SK-N-SH (cell line): ENCODE results near the gene TCIRG1. TPM values are rescaled to one million over a fixed set of nuclear protein-coding genes. Genes with fewer than 3 reads are reported as not detected.

Experiments
- CTCF ChIA-PET: fragments of 300-600, 350-600 bp; formaldehyde crosslinking; extraction: SDS; loops from one replicate; lab custom pipeline; 2021; lab: Yijun Ruan, JAX
- POLR2A ChIA-PET: fragments of 350-600 bp; sonication (Branson Sonifier 250); formaldehyde crosslinking; extraction: SDS; loops from one replicate; lab custom pipeline; 2020; ENCODE audit warnings: antibody characterized with exemption, inconsistent platforms; lab: Yijun Ruan, JAX
- DNase-seq: peaks from one replicate; pipeline ENCODE4 v3.0.0; 2012
- H2AFZ ChIP-seq: fragments of 200-600 bp; sonication (generic); 2 replicates; pipeline ENCODE4 v1.8.1; 2016; ENCODE audit warnings: antibody characterized with exemption, mild to moderate bottlenecking, low read depth
- H3F3A ChIP-seq: fragments of 200-600 bp; sonication (generic); replicated peaks from 2 replicates; pipeline ENCODE3; 2016; ENCODE audit warnings: antibody characterized with exemption, mild to moderate bottlenecking; ENCODE audit not compliant: insufficient read depth
- H3K27ac ChIP-seq, 2 experiments: fragments of 200-500 bp in 1 of 2; fragments of 200-600 bp in 1 of 2; sonication (Bioruptor generic) in 1 of 2; sonication (generic), shearing (Covaris generic) in 1 of 2; 2 replicates each; pipeline versions ENCODE4 v1.5.1 to v1.6.1; 2014 to 2016; ENCODE audit warnings: low read depth in 2 of 2, inconsistent platforms in 1 of 2, low read length in 1 of 2, mild to moderate bottlenecking in 1 of 2, mixed read lengths in 1 of 2
- H3K27me3 ChIP-seq: fragments of 200-600 bp; sonication (generic), shearing (Covaris generic); 2 replicates; pipeline ENCODE4 v1.6.1; 2016; ENCODE audit warnings: mixed run types; ENCODE audit not compliant: insufficient read depth
- H3K36me3 ChIP-seq, 2 experiments: fragments of 200-500 bp in 1 of 2; fragments of 200-600 bp in 1 of 2; sonication (Bioruptor generic) in 1 of 2; sonication (generic) in 1 of 2; replicated peaks in 1 of 2; 2 replicates each; pipeline versions ENCODE3 to v1.5.1; 2014 to 2016; ENCODE audit warnings: low read length in 1 of 2, mild to moderate bottlenecking in 1 of 2; ENCODE audit not compliant: insufficient read depth in 2 of 2, control insufficient read depth in 1 of 2
- H3K4me1 ChIP-seq, 2 experiments: fragments of 200-500 bp in 1 of 2; fragments of 200-600 bp in 1 of 2; sonication (Bioruptor generic) in 1 of 2; sonication (generic), shearing (Covaris generic) in 1 of 2; 2 replicates each; pipeline versions ENCODE4 v1.5.1 to v1.6.1; 2014 to 2016; ENCODE audit warnings: low read depth in 1 of 2, low read length in 1 of 2, mixed run types in 1 of 2; ENCODE audit not compliant: insufficient read depth in 2 of 2, control insufficient read depth in 1 of 2
- H3K4me2 ChIP-seq: fragments of 200-600 bp; sonication (generic), shearing (Covaris generic); 2 replicates; pipeline ENCODE4 v1.6.1; 2017; ENCODE audit warnings: mixed run types
- H3K4me3 ChIP-seq, 2 experiments: fragments of 200-500 bp in 1 of 2; fragments of 200-600 bp in 1 of 2; sonication (Bioruptor generic) in 1 of 2; sonication (generic), shearing (Covaris generic) in 1 of 2; 2 replicates each; pipeline versions ENCODE4 v1.5.1 to v1.8.1; 2014 to 2016; ENCODE audit warnings: low read depth in 2 of 2, inconsistent platforms in 1 of 2, low read length in 1 of 2, mild to moderate bottlenecking in 1 of 2, mixed read lengths in 1 of 2, moderate library complexity in 1 of 2
- H3K79me2 ChIP-seq: fragments of 200-600 bp; sonication (generic); 2 replicates; pipeline ENCODE4 v1.8.1; 2017; ENCODE audit warnings: mild to moderate bottlenecking; ENCODE audit not compliant: insufficient read depth
- H3K9ac ChIP-seq: fragments of 200-600 bp; sonication (generic); 2 replicates; pipeline ENCODE4 v1.6.1; 2017; ENCODE audit warnings: mixed run types
- H3K9me2 ChIP-seq: fragments of 200-600 bp; sonication (generic); 2 replicates; pipeline ENCODE4 v1.6.1; 2017; ENCODE audit warnings: mixed run types
- H3K9me3 ChIP-seq: fragments of 200-600 bp; sonication (generic); 2 replicates; pipeline ENCODE4 v1.6.1; 2017; ENCODE audit warnings: mixed run types, mild to moderate bottlenecking, moderate library complexity
- H4K20me1 ChIP-seq: fragments of 200-600 bp; sonication (generic); 2 replicates; pipeline ENCODE4 v1.6.1; 2017; ENCODE audit warnings: mild to moderate bottlenecking, mixed run types; ENCODE audit not compliant: insufficient read depth
- EZH2phosphoT487 ChIP-seq: fragments of 200-600 bp; sonication (generic); IDR thresholded peaks from 2 replicates; pipeline ENCODE4 v1.6.1; 2017; ENCODE audit warnings: low read depth, mixed run types, mild to moderate bottlenecking, antibody characterized with exemption, moderate library complexity, borderline replicate concordance
- FOXM1 ChIP-seq: IDR thresholded peaks from 2 replicates; pipeline ENCODE4 v1.4.0; 2012; ENCODE audit warnings: low read depth, mild to moderate bottlenecking
- GABPA ChIP-seq: IDR thresholded peaks from 2 replicates; pipeline ENCODE4 v1.4.0; 2012; ENCODE audit warnings: low read depth, mild to moderate bottlenecking
- GATA2 ChIP-seq: sonication (generic); formaldehyde crosslinking; IDR thresholded peaks from 2 replicates; pipeline ENCODE4 v1.5.0; 2020; ENCODE audit warnings: mild to moderate bottlenecking, missing genetic modification reagents
- JUND ChIP-seq: IDR thresholded peaks from 2 replicates; pipeline ENCODE4 v1.4.0; 2012
- MAX ChIP-seq: IDR thresholded peaks from 2 replicates; pipeline ENCODE4 v1.4.0; 2012; ENCODE audit warnings: low read depth
- RAD21 ChIP-seq: IDR thresholded peaks from 2 replicates; pipeline ENCODE4 v1.6.1; 2012; ENCODE audit warnings: mild to moderate bottlenecking, low read length
- RFX5 ChIP-seq: IDR thresholded peaks from 2 replicates; pipeline ENCODE4 v1.6.1; 2012; ENCODE audit warnings: mild to moderate bottlenecking, improper control_type of control experiment, low read length
- SIN3A ChIP-seq: IDR thresholded peaks from 2 replicates; pipeline ENCODE4 v1.6.1; 2012; ENCODE audit warnings: low read depth, mild to moderate bottlenecking, low read length, moderate library complexity, borderline replicate concordance
- SMC3 ChIP-seq: IDR thresholded peaks from 2 replicates; pipeline ENCODE4 v1.6.1; 2012; ENCODE audit warnings: low read depth, low read length, improper control_type of control experiment
- TCF12 ChIP-seq: IDR thresholded peaks from 2 replicates; pipeline ENCODE4 v1.4.0; 2012
- USF2 ChIP-seq: fragments of 150-350 bp; IDR thresholded peaks from 2 replicates; pipeline ENCODE4 v1.6.1; 2017; ENCODE audit warnings: antibody characterized with exemption, low read length, low read depth, borderline replicate concordance
- ZBTB33 ChIP-seq: IDR thresholded peaks from 2 replicates; pipeline ENCODE4 v1.4.0; 2012; ENCODE audit warnings: low read depth, borderline replicate concordance
- WGBS: methylation state at CpG from one replicate; pipeline ENCODE4 v1.1.6; 2017; ENCODE audit warnings: low lambda C conversion rate; 5-methylcytosine and 5-hydroxymethylcytosine counted together
- polyA plus RNA-seq, 3 experiments: library from polyadenylated mRNA; depleted of rRNA; stranded (reverse); fragments of >200 nt; gene quantifications; 2 replicates each; pipeline ENCODE4 v1.2.3, GENCODE V29; 2012

Gene TCIRG1
- polyA plus RNA-seq, 1 of the 3 experiments (the other 2 are of a cell fraction): 0.58 TPM

DNA sequence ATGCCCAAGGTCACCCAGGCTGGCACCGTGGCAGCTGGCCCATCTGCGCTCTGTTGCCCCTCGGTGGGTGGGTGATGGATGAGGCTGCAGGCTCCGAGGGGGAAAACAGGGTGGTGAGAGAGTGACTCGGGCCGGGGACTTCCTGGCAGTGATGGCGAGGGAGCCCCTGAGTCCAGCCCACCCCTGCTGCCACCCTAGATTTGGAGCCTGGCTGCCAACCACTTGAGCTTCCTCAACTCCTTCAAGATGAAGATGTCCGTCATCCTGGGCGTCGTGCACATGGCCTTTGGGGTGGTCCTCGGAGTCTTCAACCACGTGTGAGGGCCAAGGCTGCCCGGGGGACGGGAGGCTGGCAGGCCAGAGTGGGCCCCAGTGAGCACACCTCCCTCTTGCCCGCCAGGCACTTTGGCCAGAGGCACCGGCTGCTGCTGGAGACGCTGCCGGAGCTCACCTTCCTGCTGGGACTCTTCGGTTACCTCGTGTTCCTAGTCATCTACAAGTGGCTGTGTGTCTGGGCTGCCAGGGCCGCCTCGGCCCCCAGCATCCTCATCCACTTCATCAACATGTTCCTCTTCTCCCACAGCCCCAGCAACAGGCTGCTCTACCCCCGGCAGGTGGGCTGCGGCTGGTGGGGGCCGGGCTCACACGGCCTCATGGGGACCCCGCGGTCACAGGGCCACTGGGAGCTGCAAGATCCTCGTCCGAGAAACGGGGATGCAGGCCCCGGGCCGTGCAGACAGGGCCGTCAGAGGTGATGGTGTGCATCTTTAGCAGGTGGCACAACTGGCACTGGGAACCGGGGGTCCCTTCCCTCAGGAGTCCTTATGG is 10.1 kb downstream of the TCIRG1 start:
- Histone ChIP-seq H3K9me2 (no peaks in the 10 kb centered on the region), H4K20me1 (no peaks in the 10 kb centered on the region), H3K27me3 (no peaks in the 10 kb centered on the region), H3K27ac (no peak overlapping the region), H3K36me3 (no peaks in the 10 kb centered on the region), H3K9ac (no peak overlapping the region), H3K4me2 (no peak overlapping the region), H2AFZ (no peak overlapping the region), H3K4me1 (peaks cover 0 to 10% of the 10 kb centered on the region in 2 experiments; a peak in 1 of 4 replicates), H3K9me3 (no peaks in the 10 kb centered on the region), H3K79me2 (no peaks in the 10 kb centered on the region), H3F3A (no peaks in the 10 kb centered on the region), H3K4me3 (no peak overlapping the region)
- TF ChIP-seq EZH2phosphoT487: no peak
- TF ChIP-seq JUND: no peak
- TF ChIP-seq MAX: no peak
- TF ChIP-seq SMC3: no peak
- no peak for TF ChIP-seq RFX5
- no peak for TF ChIP-seq RAD21
- TF ChIP-seq FOXM1: no peak
- TF ChIP-seq TCF12: no peak
- no peak for TF ChIP-seq GATA2
- TF ChIP-seq SIN3A: no peak
- TF ChIP-seq GABPA: no peak
- TF ChIP-seq USF2: no peak
- no peak for TF ChIP-seq ZBTB33
- ChIA-PET POLR2A (no interaction called here), CTCF (interaction anchor here (0.9 kb wide), 1 partner anchor 11 kb away, joined by 3 read pairs; no protein-coding TSS in a partner anchor)
- DNase-seq: no peak
- 79% methylated on average over 11 of the region's 35 CpGs for WGBS
